MM.1S (cell line): ENCODE results near the gene EPB41L2.
A peak's percentile ranks its signal among the peaks of the same experiment; 100 is the strongest.

Experiments used
- DNase-seq: peaks from one replicate; pipeline ENCODE4 v3.0.0-alpha.2; 2015
- H2AFZ ChIP-seq: fragments of 300-600 bp; sonication (generic); 2 replicates; pipeline ENCODE4 v1.6.0; 2016; ENCODE audit warnings: antibody characterized with exemption, low read length
- H3F3A ChIP-seq: fragments of 300-600 bp; sonication (generic); 2 replicates; pipeline ENCODE4 v1.6.1; 2016; ENCODE audit warnings: mild to moderate bottlenecking, antibody characterized with exemption, low read length, moderate library complexity, mixed read lengths; ENCODE audit not compliant: insufficient read depth
- H3K27ac ChIP-seq: fragments of 300-600 bp; sonication (generic); 2 replicates; pipeline ENCODE4 v1.5.1; 2016; ENCODE audit warnings: mild to moderate bottlenecking, low read length
- H3K27me3 ChIP-seq: fragments of 300-600 bp; sonication (generic); replicated peaks from 2 replicates; pipeline ENCODE4 v1.6.0; 2016; ENCODE audit warnings: low read length; ENCODE audit not compliant: insufficient read depth
- H3K36me3 ChIP-seq: fragments of 300-600 bp; sonication (generic); replicated peaks from 2 replicates; pipeline ENCODE4 v1.6.1; 2016; ENCODE audit warnings: mild to moderate bottlenecking, low read length, mixed read lengths; ENCODE audit not compliant: insufficient read depth
- H3K4me1 ChIP-seq: fragments of 300-600 bp; sonication (generic); 2 replicates; pipeline ENCODE4 v1.6.1; 2016; ENCODE audit warnings: low read length, mixed read lengths
- H3K4me2 ChIP-seq: fragments of 300-600 bp; sonication (generic); 2 replicates; pipeline ENCODE4 v1.6.0; 2016; ENCODE audit warnings: low read depth, low read length
- H3K4me3 ChIP-seq: fragments of 300-600 bp; sonication (generic); 2 replicates; pipeline ENCODE4 v1.5.1; 2016; ENCODE audit warnings: low read length, mixed read lengths
- H3K79me2 ChIP-seq: fragments of 300-600 bp; sonication (generic); 2 replicates; pipeline ENCODE4 v1.6.1; 2016; ENCODE audit warnings: mixed run types, low read length, mixed read lengths
- H3K9ac ChIP-seq: fragments of 300-600 bp; sonication (generic); 2 replicates; pipeline ENCODE4 v1.6.1; 2016; ENCODE audit warnings: low read length, mixed read lengths
- H3K9me2 ChIP-seq: fragments of 300-600 bp; sonication (generic); replicated peaks from 2 replicates; pipeline ENCODE4 v1.6.1; 2016; ENCODE audit warnings: mild to moderate bottlenecking, low read length, mixed read lengths; ENCODE audit not compliant: insufficient read depth
- H3K9me3 ChIP-seq: fragments of 300-600 bp; sonication (generic); replicated peaks from 2 replicates; pipeline ENCODE4 v1.6.1; 2016; ENCODE audit warnings: mild to moderate bottlenecking, low read length, mixed read lengths; ENCODE audit not compliant: insufficient read depth
- H4K20me1 ChIP-seq: fragments of 300-600 bp; sonication (generic); 2 replicates; pipeline ENCODE4 v1.6.1; 2016; ENCODE audit warnings: mild to moderate bottlenecking, low read length, moderate library complexity, mixed read lengths; ENCODE audit not compliant: insufficient read depth
- CTCF ChIP-seq: fragments of 300-600 bp; sonication (generic); IDR thresholded peaks from 2 replicates; pipeline ENCODE4 v1.5.1; 2016; ENCODE audit warnings: antibody characterized with exemption, low read length, mixed read lengths
- EZH2 ChIP-seq: fragments of 300-600 bp; sonication (generic); optimal IDR thresholded peaks from 2 replicates; pipeline ENCODE3; 2017; ENCODE audit warnings: low read depth, mild to moderate bottlenecking, antibody characterized with exemption, low read length, mixed read lengths
- EZH2phosphoT487 ChIP-seq: fragments of 300-600 bp; sonication (generic); IDR thresholded peaks from 2 replicates; pipeline ENCODE4 v1.6.1; 2018; ENCODE audit warnings: antibody characterized with exemption, low read length

EPB41L2 gene

GRCh38 chr6:130849594-130849993 is 213.5 kb downstream of the EPB41L2 start:
- TF ChIP-seq CTCF (no peak), EZH2 (no peak), EZH2phosphoT487 (no peak)
- no peak overlapping the region for H3K27ac ChIP-seq
- no peaks in the 10 kb centered on the region for H3K9me2 ChIP-seq
- no peaks in the 10 kb centered on the region for H3K36me3 ChIP-seq
- H3F3A ChIP-seq, result no peaks in the 10 kb centered on the region
- no peak overlapping the region for H3K4me2 ChIP-seq
- DNase-seq, result no peak
- no peak overlapping the region for H3K9ac ChIP-seq
- H3K27me3 ChIP-seq, result no peaks in the 10 kb centered on the region
- peaks cover 19% of the 10 kb centered on the region for H3K4me1 ChIP-seq
- no peak overlapping the region for H2AFZ ChIP-seq
- no peaks in the 10 kb centered on the region for H3K9me3 ChIP-seq
- no peak overlapping the region for H3K4me3 ChIP-seq
- no peaks in the 10 kb centered on the region for H3K79me2 ChIP-seq
- H4K20me1 ChIP-seq, result no peaks in the 10 kb centered on the region

GRCh38 chr6:130848945-130849344 is 214.1 kb downstream of the EPB41L2 start:
- Histone ChIP-seq H3K4me3 (no peak overlapping the region), H3K4me2 (no peak overlapping the region), H3K9ac (no peak overlapping the region), H2AFZ (no peak overlapping the region), H3K4me1 (peaks cover 19% of the 10 kb centered on the region), H3K27ac (no peak overlapping the region), H3K79me2 (no peaks in the 10 kb centered on the region), H3K36me3 (no peaks in the 10 kb centered on the region), H4K20me1 (no peaks in the 10 kb centered on the region), H3F3A (no peaks in the 10 kb centered on the region), H3K9me2 (no peaks in the 10 kb centered on the region), H3K27me3 (no peaks in the 10 kb centered on the region), H3K9me3 (no peaks in the 10 kb centered on the region)
- peak; percentile 70 for DNase-seq
- TF ChIP-seq EZH2 (no peak), EZH2phosphoT487 (no peak), CTCF (no peak)

DNA sequence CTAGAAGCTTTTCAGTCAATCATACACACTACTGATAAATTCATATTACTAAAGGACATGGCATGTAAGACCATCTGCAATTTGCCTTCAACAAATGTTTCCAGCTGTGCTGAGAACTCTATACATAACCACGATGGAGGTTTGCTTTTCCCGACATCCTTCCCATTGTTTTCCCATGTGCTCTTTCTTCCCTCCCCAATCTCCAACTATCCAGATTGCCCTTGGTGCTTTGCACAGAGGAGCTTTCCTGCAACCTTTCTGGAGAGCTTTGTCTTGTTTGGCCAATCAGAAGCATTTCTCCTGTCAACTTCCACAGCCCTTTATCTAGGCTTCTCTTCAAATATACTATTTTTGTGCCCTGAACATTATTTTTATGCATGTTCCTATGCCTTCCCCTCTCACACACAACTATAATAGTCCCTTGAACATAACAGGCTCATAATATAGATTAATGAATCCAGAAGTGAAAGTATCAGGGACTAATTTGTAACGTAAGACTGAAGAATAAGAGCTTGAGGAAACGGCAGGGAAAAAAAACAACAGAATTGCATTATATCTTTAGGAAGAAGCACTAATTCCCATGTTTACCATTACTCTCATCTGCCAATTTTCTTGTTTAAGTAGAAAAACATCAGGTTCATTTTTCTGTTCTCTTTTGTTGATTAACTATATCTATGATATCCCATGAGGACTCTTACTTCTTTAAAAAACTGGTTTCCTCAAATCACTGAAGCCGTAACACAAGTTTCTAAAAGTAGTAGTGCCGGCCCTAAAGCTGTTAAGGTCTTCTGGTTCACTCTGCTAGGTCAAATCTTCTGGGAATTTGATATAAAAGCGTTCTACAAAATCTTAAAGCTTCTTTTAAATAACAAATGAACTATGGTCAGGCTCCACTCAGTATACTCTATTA is 215.8 kb downstream of the EPB41L2 start:
- Histone ChIP-seq H3F3A (no peaks in the 10 kb centered on the region), H3K27ac (no peak overlapping the region), H3K4me2 (no peak overlapping the region), H2AFZ (no peak overlapping the region), H3K9me3 (no peaks in the 10 kb centered on the region), H3K9ac (no peak overlapping the region), H3K9me2 (no peaks in the 10 kb centered on the region), H4K20me1 (no peaks in the 10 kb centered on the region), H3K27me3 (no peaks in the 10 kb centered on the region), H3K4me3 (no peak overlapping the region), H3K79me2 (no peaks in the 10 kb centered on the region), H3K36me3 (no peaks in the 10 kb centered on the region), H3K4me1 (peaks cover 19% of the 10 kb centered on the region)
- no peak for TF ChIP-seq EZH2
- TF ChIP-seq CTCF, result no peak
- no peak for DNase-seq
